Retina (tissue), 1 donor: ENCODE results near the gene WNT5B.
"Not testable (repeated sequence)": the region's sequence is repeated elsewhere in the genome, so short reads cannot be mapped to it uniquely, and the experiment has no call there.

Source experiments
- DNase-seq: peaks from one replicate; pipeline ENCODE4 v3.0.0-alpha.2; 2016

The WNT5B gene

GRCh38 chr12:1692895-1693610 lies 64.0 kb downstream of the WNT5B start:
- DNase-seq: no peak

- not testable (repeated sequence) for DNase-seq
Measured at GRCh38 chr12:1695097-1695496, 66.1 kb downstream of the WNT5B start.

GRCh38 chr12:1695886-1696670 lies 67.0 kb downstream of the WNT5B start:
- DNase-seq: no peak

GRCh38 chr12:1696800-1697199 lies 67.8 kb downstream of the WNT5B start:
- DNase-seq: no peak
